ENCODE data around the gene HAO1. TPM values are rescaled to one million over a fixed set of nuclear protein-coding genes. Genes with fewer than 3 reads are reported as not detected.

Gene HAO1
- total RNA-seq, 2 experiments from 2014 or later, result not detected

GRCh38 chr20:7950387-7950786 is 10.1 kb upstream of the HAO1 start:
- Mint-ChIP-seq H3K36me3 (ENCODE audit: low read depth) (no peaks in the 10 kb centered on the region), H3K4me1 (ENCODE audit: low read depth) (no peaks in the 10 kb centered on the region), H3K4me3 (no peak overlapping the region), H3K27ac (no peak overlapping the region), H3K9me3 (peaks cover 14% of the 10 kb centered on the region), H3K27me3 (peaks cover 22% of the 10 kb centered on the region)
- no peak for TF ChIP-seq CTCF (IDR thresholded peaks at IDR 0.05)
- intact Hi-C loops (cut with micrococcal nuclease), result no loop called here
- ChIA-PET POLR2A (no interaction called here), CTCF (interaction anchor here (0.7 kb wide), 1 partner anchor 313 kb away, joined by 3 read pairs; no protein-coding TSS in a partner anchor)
- no peak for DNase-seq
- ATAC-seq, result no peak

GRCh38 chr20:7943891-7944290 is 3.6 kb upstream of the HAO1 start:
- peaks cover 9% of the 10 kb centered on the region for H3K9me3 Mint-ChIP-seq
- ChIA-PET POLR2A (no interaction called here), CTCF (no interaction called here)
- no peak overlapping the region for H3K27ac Mint-ChIP-seq
- H3K36me3 Mint-ChIP-seq (ENCODE audit: low read depth), result no peaks in the 10 kb centered on the region
- H3K4me3 Mint-ChIP-seq, result no peak overlapping the region
- peaks cover 15% of the 10 kb centered on the region for H3K27me3 Mint-ChIP-seq
- intact Hi-C loops (cut with micrococcal nuclease), result no loop called here
- DNase-seq, result no peak
- TF ChIP-seq CTCF (IDR thresholded peaks at IDR 0.05), result no peak
- no peak for ATAC-seq
- no peaks in the 10 kb centered on the region for H3K4me1 Mint-ChIP-seq (ENCODE audit: low read depth)

GRCh38 chr20:7939663-7940062 is 595 bp downstream of the HAO1 start:
- Mint-ChIP-seq H3K9me3 (no peaks in the 10 kb centered on the region), H3K36me3 (ENCODE audit: low read depth) (no peaks in the 10 kb centered on the region), H3K27ac (no peak overlapping the region), H3K4me1 (ENCODE audit: low read depth) (no peaks in the 10 kb centered on the region), H3K4me3 (no peak overlapping the region), H3K27me3 (peaks cover 7% of the 10 kb centered on the region)
- ChIA-PET CTCF (no interaction called here), POLR2A (no interaction called here)
- DNase-seq (no peak), ATAC-seq (no peak)
- no peak for TF ChIP-seq CTCF (IDR thresholded peaks at IDR 0.05)
- intact Hi-C loops (cut with micrococcal nuclease), result loop anchor here (5.0 kb wide), 1 partner anchor 783 kb away; no protein-coding TSS in a partner anchor

DNA sequence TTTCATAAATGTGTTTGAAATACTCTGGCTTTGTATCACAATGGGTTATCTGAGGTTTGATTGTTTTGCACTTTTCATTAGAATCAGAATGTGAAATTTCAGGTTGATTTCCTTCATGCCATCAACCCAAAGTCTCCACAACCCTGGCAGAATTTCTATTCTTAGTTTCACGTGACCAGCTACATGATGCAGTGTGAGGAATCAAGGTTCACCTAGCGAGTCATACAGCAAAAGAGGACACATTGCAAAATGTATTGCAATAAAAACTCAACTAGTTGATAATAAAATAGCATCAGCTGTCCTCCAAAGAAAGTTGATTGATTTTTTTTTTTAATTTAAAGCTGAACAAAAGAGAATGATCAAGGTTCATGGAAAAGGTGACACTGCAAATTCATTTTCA is 2.2 kb downstream of the HAO1 start:
- intact Hi-C loops (cut with micrococcal nuclease), result loop anchor here (5.0 kb wide), 1 partner anchor 784 kb away; no protein-coding TSS in a partner anchor
- H3K4me1 Mint-ChIP-seq (ENCODE audit: low read depth), result no peaks in the 10 kb centered on the region

DNA sequence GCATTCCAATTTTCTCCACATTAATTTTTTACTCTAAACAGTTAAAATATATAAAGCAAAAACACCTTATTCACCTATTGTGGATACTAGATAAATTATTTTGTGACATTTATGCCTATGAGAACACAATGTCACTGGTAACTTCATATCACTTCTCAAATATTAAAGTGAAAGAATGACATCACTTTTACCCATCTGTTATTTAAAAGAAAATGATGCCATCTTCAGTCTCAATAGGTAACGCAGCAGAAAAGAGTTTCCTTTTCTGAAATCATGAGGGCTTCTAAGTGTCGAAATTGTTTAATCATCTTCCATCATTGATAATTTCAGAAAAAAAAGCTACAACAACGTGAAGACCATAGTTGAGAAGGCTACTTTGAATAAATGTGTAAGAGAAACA is 2.9 kb downstream of the HAO1 start:
- intact Hi-C loops (cut with micrococcal nuclease), result loop anchor here (5.0 kb wide), 1 partner anchor 785 kb away; no protein-coding TSS in a partner anchor
- no peaks in the 10 kb centered on the region for H3K4me1 Mint-ChIP-seq (ENCODE audit: low read depth)

More for the DNA sequence above, 2.2 kb downstream of the HAO1 start:
- Mint-ChIP-seq H3K27ac (no peak overlapping the region), H3K36me3 (ENCODE audit: low read depth) (no peaks in the 10 kb centered on the region), H3K27me3 (peaks cover 5% of the 10 kb centered on the region), H3K4me3 (no peak overlapping the region), H3K9me3 (no peaks in the 10 kb centered on the region)
- ChIA-PET POLR2A (no interaction called here), CTCF (interaction anchor here (0.6 to 3.7 kb wide), 2 partner anchors 784 to 810 kb away, joined by 3 to 50 read pairs; no protein-coding TSS in a partner anchor)
- ATAC-seq (no peak), DNase-seq (no peak)
- TF ChIP-seq CTCF (IDR thresholded peaks at IDR 0.05), result no peak

More for the DNA sequence above, 2.9 kb downstream of the HAO1 start:
- ChIA-PET POLR2A (no interaction called here), CTCF (interaction anchor here (0.9 to 3.7 kb wide), 18 partner anchors 8 to 1662 kb away, joined by 3 to 50 read pairs (median 4); partner anchors contain the start of gene PLCB1)
- no peak overlapping the region for H3K4me3 Mint-ChIP-seq
- no peak for DNase-seq
- no peaks in the 10 kb centered on the region for H3K9me3 Mint-ChIP-seq
- no peak for TF ChIP-seq CTCF (IDR thresholded peaks at IDR 0.05)
- no peak for ATAC-seq
- H3K27ac Mint-ChIP-seq, result no peak overlapping the region
- no peaks in the 10 kb centered on the region for H3K36me3 Mint-ChIP-seq (ENCODE audit: low read depth)
- peaks cover 2% of the 10 kb centered on the region for H3K27me3 Mint-ChIP-seq
